CD4-positive, alpha-beta T cell treated with Interleukin-15 for 4 hours (primary cell): ENCODE data around the gene SPIRE1.

Source experiments
- DNase-seq: peaks from one replicate; pipeline ENCODE4 v3.0.0-alpha.2; 2020; ENCODE audit warnings: low spot score

SPIRE1 gene

GRCh38 chr18:12443551-12443950, 214.4 kb downstream of the SPIRE1 start:
- DNase-seq = no peak

GRCh38 chr18:12442946-12443345, 215.0 kb downstream of the SPIRE1 start:
- no peak for DNase-seq

- no peak for DNase-seq
Observed at GRCh38 chr18:12441475-12442034, 216.4 kb downstream of the SPIRE1 start.

- DNase-seq = no peak
Observed at GRCh38 chr18:12438257-12438656, 219.7 kb downstream of the SPIRE1 start.

GRCh38 chr18:12435867-12436266, 222.0 kb downstream of the SPIRE1 start:
- DNase-seq = no peak

- no peak for DNase-seq
Observed at GRCh38 chr18:12434541-12434929, 223.4 kb downstream of the SPIRE1 start.

- no peak for DNase-seq
Observed at GRCh38 chr18:12433829-12434540, 223.9 kb downstream of the SPIRE1 start.

- DNase-seq = no peak
Observed at GRCh38 chr18:12432881-12433280, 225.0 kb downstream of the SPIRE1 start.

GRCh38 chr18:12432196-12432595, 225.7 kb downstream of the SPIRE1 start:
- DNase-seq = no peak

GRCh38 chr18:12431561-12431960, 226.3 kb downstream of the SPIRE1 start:
- no peak for DNase-seq

GRCh38 chr18:12430137-12430990, 227.5 kb downstream of the SPIRE1 start:
- DNase-seq = no peak

GRCh38 chr18:12429556-12429955, 228.4 kb downstream of the SPIRE1 start:
- DNase-seq = no peak

- no peak for DNase-seq
Observed at GRCh38 chr18:12428923-12429322, 229.0 kb downstream of the SPIRE1 start.

GRCh38 chr18:12426924-12427323, 231.0 kb downstream of the SPIRE1 start:
- no peak for DNase-seq

- DNase-seq = no peak
Observed at GRCh38 chr18:12424252-12424651, 233.7 kb downstream of the SPIRE1 start.

GRCh38 chr18:12423820-12424219, 234.1 kb downstream of the SPIRE1 start:
- no peak for DNase-seq

- DNase-seq = no peak
Observed at GRCh38 chr18:12423393-12423792, 234.5 kb downstream of the SPIRE1 start.

GRCh38 chr18:12422936-12423335, 235.0 kb downstream of the SPIRE1 start:
- DNase-seq = no peak

- DNase-seq = no peak
Observed at GRCh38 chr18:12421732-12422131, 236.2 kb downstream of the SPIRE1 start.

- DNase-seq = no peak
Observed at GRCh38 chr18:12420821-12421421, 237.0 kb downstream of the SPIRE1 start.

GRCh38 chr18:12417687-12418086, 240.2 kb downstream of the SPIRE1 start:
- DNase-seq = no peak

GRCh38 chr18:12416098-12416729, 241.7 kb downstream of the SPIRE1 start:
- no peak for DNase-seq
